Measurements from ENCODE around the gene HBG1. TPM values are rescaled to one million over a fixed set of nuclear protein-coding genes. Genes with fewer than 3 reads are reported as not detected.

HBG1 gene
- total and polyA plus RNA-seq, 8 donors, result 3.5 to 2,797 (median 512) TPM; not detected in 2

GRCh38 chr11:5203366-5203765 is 46.3 kb downstream of the HBG1 start:
- intact Hi-C loops (cut with DNase I), result no loop called here
- no peaks in the 10 kb centered on the region for H3K9me3 ChIP-seq
- no peak for TF ChIP-seq CTCF (IDR thresholded peaks at IDR 0.05)
- no peak overlapping the region for H3K4me3 ChIP-seq
- no peak overlapping the region for H3K27ac ChIP-seq
- H3K36me3 ChIP-seq, result no peaks in the 10 kb centered on the region
- no peaks in the 10 kb centered on the region for H3K27me3 ChIP-seq
- H3K4me1 ChIP-seq, result no peaks in the 10 kb centered on the region
- DNase-seq (no peak), ATAC-seq (no peak)

DNA sequence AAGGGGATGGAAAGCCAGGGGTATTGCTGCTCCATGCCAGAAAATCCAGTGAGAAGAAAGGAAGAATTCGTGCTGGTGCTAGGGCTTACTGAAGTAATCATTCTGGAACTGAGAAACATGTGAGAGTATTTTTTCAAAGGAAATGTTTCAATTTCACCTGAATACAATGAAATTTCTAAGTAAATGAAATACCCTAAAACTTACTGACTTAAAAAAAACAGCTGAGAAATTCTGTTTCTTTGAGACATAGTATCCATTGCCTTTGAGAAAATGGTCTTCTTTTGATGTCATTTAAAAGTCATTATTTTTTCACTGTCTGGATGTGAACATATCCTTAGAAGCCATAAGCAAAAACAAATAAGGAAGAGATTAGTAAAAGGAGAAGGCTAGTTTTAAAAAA is 49.1 kb downstream of the HBG1 start, which contains the start of gene OR51V1:
OR51V1 (minus strand) TSS at position 101 of the 400 bp plus-strand sequence; CDS start at position 101, 0 bp downstream.
- intact Hi-C loops (cut with DNase I), result no loop called here
- ATAC-seq (no peak), DNase-seq (no peak)
- Histone ChIP-seq H3K9me3 (no peaks in the 10 kb centered on the region), H3K36me3 (no peaks in the 10 kb centered on the region), H3K27ac (no peak within 1 kb of the TSS), H3K4me3 (no peak within 1 kb of the TSS), H3K4me1 (no peaks in the 10 kb centered on the region), H3K27me3 (no peaks in the 10 kb centered on the region)
- TF ChIP-seq CTCF (IDR thresholded peaks at IDR 0.05), result no peak

DNA sequence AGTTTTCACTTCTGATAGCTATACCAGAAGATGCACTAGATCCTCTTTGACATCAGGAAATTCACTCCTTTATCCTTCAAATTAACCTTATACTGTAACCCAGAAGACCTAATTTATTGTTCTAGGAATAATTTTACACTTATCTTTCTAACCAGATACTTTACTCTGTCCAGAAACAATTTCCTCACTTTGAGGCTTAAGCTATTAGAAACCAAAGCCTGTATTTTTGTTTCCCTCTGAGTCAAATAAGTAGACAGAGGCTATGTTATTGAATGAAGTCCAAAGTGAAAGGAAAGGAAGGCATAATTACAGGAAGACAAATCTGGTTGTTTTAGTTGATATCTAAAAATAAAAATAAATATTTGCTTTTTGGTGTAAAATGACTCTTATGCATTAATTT is 51.4 kb downstream of the HBG1 start:
- TF ChIP-seq CTCF (IDR thresholded peaks at IDR 0.05), result no peak
- Histone ChIP-seq H3K27me3 (no peaks in the 10 kb centered on the region), H3K4me3 (no peak overlapping the region), H3K36me3 (no peaks in the 10 kb centered on the region), H3K27ac (no peak overlapping the region), H3K4me1 (no peaks in the 10 kb centered on the region), H3K9me3 (no peaks in the 10 kb centered on the region)
- intact Hi-C loops (cut with DNase I), result no loop called here
- DNase-seq (no peak), ATAC-seq (no peak)

Other genes starting within 250 kb of the HBG1 start
- gene OR52J3, start 203.3 kb downstream of the HBG1 start, total RNA-seq, result not detected
- not detected for gene OR52J3, start 203.3 kb downstream of the HBG1 start, polyA plus RNA-seq (ENCODE audit: insufficient read length in 6 of 6)
- gene OR52E2, start 190.2 kb downstream of the HBG1 start, total RNA-seq, result not detected
- gene OR52E2, start 190.2 kb downstream of the HBG1 start, polyA plus RNA-seq (ENCODE audit: insufficient read length in 6 of 6), result not detected
- gene OR52E1, start 180.3 kb downstream of the HBG1 start, total RNA-seq, result not detected
- not detected for gene OR52E1, start 180.3 kb downstream of the HBG1 start, polyA plus RNA-seq (ENCODE audit: insufficient read length in 6 of 6)
- not detected for gene OR52A5, start 111.5 kb downstream of the HBG1 start, total RNA-seq
- not detected for gene OR52A5, start 111.5 kb downstream of the HBG1 start, polyA plus RNA-seq (ENCODE audit: insufficient read length in 6 of 6)
- gene OR52A1, start 95.1 kb downstream of the HBG1 start, total RNA-seq, result not detected
- under 1 TPM; 0.02 to 0.03 (median 0.03) TPM for gene OR52A1, start 95.1 kb downstream of the HBG1 start, polyA plus RNA-seq (ENCODE audit: insufficient read length in 6 of 6)
- not detected for gene OR51V1, start 49.2 kb downstream of the HBG1 start, total RNA-seq
- not detected for gene OR51V1, start 49.2 kb downstream of the HBG1 start, polyA plus RNA-seq (ENCODE audit: insufficient read length in 6 of 6)
- 100 to 1,000 TPM; 247 to 273 TPM for gene HBB, start 22.8 kb downstream of the HBG1 start, total RNA-seq
- 100 to 1,000 TPM; 137 to 967 (median 304) TPM for gene HBB, start 22.8 kb downstream of the HBG1 start, polyA plus RNA-seq (ENCODE audit: insufficient read length in 6 of 6)
- gene HBD, start 15.4 kb downstream of the HBG1 start, total RNA-seq, result under 1 TPM in 1 of 2 donors, not detected in 1; 0.82 TPM
- 1 to 10 TPM in 3 of 6 donors, under 1 TPM in 3; 0.44 to 1.2 (median 0.96) TPM for gene HBD, start 15.4 kb downstream of the HBG1 start, polyA plus RNA-seq (ENCODE audit: insufficient read length in 6 of 6)
- gene HBG2, start 4.9 kb upstream of the HBG1 start, total RNA-seq, result not detected
- gene HBG2, start 4.9 kb upstream of the HBG1 start, polyA plus RNA-seq (ENCODE audit: insufficient read length in 6 of 6), result 1,000 to 10,000 TPM; 1,963 to 7,853 (median 3,552) TPM
- not detected for gene HBE1, start 20.1 kb upstream of the HBG1 start, total RNA-seq
- gene HBE1, start 20.1 kb upstream of the HBG1 start, polyA plus RNA-seq (ENCODE audit: insufficient read length in 6 of 6), result 10 to 100 TPM in 3 of 6 donors, 1 to 10 TPM in 3; 4.2 to 41.6 (median 16.3) TPM
- not detected for gene OR51B4, start 52.1 kb upstream of the HBG1 start, total RNA-seq
- gene OR51B4, start 52.1 kb upstream of the HBG1 start, polyA plus RNA-seq (ENCODE audit: insufficient read length in 6 of 6), result under 1 TPM in 5 of 6 donors, not detected in 1; 0.35 to 0.58 (median 0.53) TPM
- gene OR51B2, start 74.4 kb upstream of the HBG1 start, total RNA-seq, result not detected
- gene OR51B2, start 74.4 kb upstream of the HBG1 start, polyA plus RNA-seq (ENCODE audit: insufficient read length in 6 of 6), result under 1 TPM in 1 of 6 donors, not detected in 5; 0.23 TPM
- under 1 TPM; 0.29 to 0.41 TPM for gene OR51B5, start 93.7 kb upstream of the HBG1 start, total RNA-seq
- gene OR51B5, start 93.7 kb upstream of the HBG1 start, polyA plus RNA-seq (ENCODE audit: insufficient read length in 6 of 6), result under 1 TPM; 0.41 to 0.87 (median 0.71) TPM
- gene OR51B6, start 101.7 kb upstream of the HBG1 start, total RNA-seq, result not detected
- gene OR51B6, start 101.7 kb upstream of the HBG1 start, polyA plus RNA-seq (ENCODE audit: insufficient read length in 6 of 6), result under 1 TPM in 1 of 6 donors, not detected in 5; 0.14 TPM
- gene OR51M1, start 134.0 kb upstream of the HBG1 start, total RNA-seq, result not detected
- gene OR51M1, start 134.0 kb upstream of the HBG1 start, polyA plus RNA-seq (ENCODE audit: insufficient read length in 6 of 6), result under 1 TPM in 4 of 6 donors, not detected in 2; 0.06 to 0.24 (median 0.08) TPM
- not detected for gene OR51Q1, start 172.3 kb upstream of the HBG1 start, total RNA-seq
- gene OR51Q1, start 172.3 kb upstream of the HBG1 start, polyA plus RNA-seq (ENCODE audit: insufficient read length in 6 of 6), result not detected
- not detected for gene OR51I1, start 191.7 kb upstream of the HBG1 start, total RNA-seq
- not detected for gene OR51I1, start 191.7 kb upstream of the HBG1 start, polyA plus RNA-seq (ENCODE audit: insufficient read length in 6 of 6)
- not detected for gene OR51I2, start 199.5 kb upstream of the HBG1 start, total RNA-seq
- under 1 TPM in 2 of 6 donors, not detected in 4; 0.04 to 0.07 TPM for gene OR51I2, start 199.5 kb upstream of the HBG1 start, polyA plus RNA-seq (ENCODE audit: insufficient read length in 6 of 6)
- gene OR52D1, start 238.8 kb upstream of the HBG1 start, total RNA-seq, result not detected
- gene OR52D1, start 238.8 kb upstream of the HBG1 start, polyA plus RNA-seq (ENCODE audit: insufficient read length in 6 of 6), result under 1 TPM in 2 of 6 donors, not detected in 4; 0.13 to 0.18 TPM

Data from left lung (tissue), 10 donors.